Stimulated activated CD8-positive, alpha-beta memory T cell treated with anti-CD3 and anti-CD28 coated beads, Interleukin-15, amount 100 ng/mL, for 48 hours (primary cell): ENCODE results near the gene RPS27A.
"Not testable (repeated sequence)": the region's sequence is repeated elsewhere in the genome, so short reads cannot be mapped to it uniquely, and the experiment has no call there.

Source experiments
- DNase-seq, 2 donors: peaks; one replicate each; pipeline ENCODE4 v3.0.0-alpha.2; 2020; ENCODE audit warnings: low read depth in 2 of 2

RPS27A gene

GRCh38 chr2:55232084-55232862 is at the start of gene RPS27A, which contains the start of gene CLHC1:
Gene RPS27A (plus strand): TSS chr2:55232688. CDS start chr2:55232825, 137 bp downstream.
Gene CLHC1 (minus strand): TSS chr2:55232293. CDS start chr2:55222411, 9,882 bp downstream.
- DNase-seq, result peak; percentile 82 to 83

GRCh38 chr2:55186837-55187236 is 45.7 kb upstream of the RPS27A start:
- DNase-seq, result not testable (repeated sequence)

- DNase-seq, result not testable (repeated sequence)
Measured at GRCh38 chr2:55191888-55192287, 40.6 kb upstream of the RPS27A start.

GRCh38 chr2:55196526-55196925 is 36.0 kb upstream of the RPS27A start:
- no peak for DNase-seq

- no peak for DNase-seq
Measured at GRCh38 chr2:55200416-55200815, 32.1 kb upstream of the RPS27A start.

GRCh38 chr2:55204536-55204935 is 28.0 kb upstream of the RPS27A start:
- DNase-seq, result no peak

- DNase-seq, result no peak
Measured at GRCh38 chr2:55204950-55205349, 27.5 kb upstream of the RPS27A start.

GRCh38 chr2:55213822-55214221 is 18.7 kb upstream of the RPS27A start:
- DNase-seq, result no peak

- no peak for DNase-seq
Measured at GRCh38 chr2:55223958-55224760, 8.3 kb upstream of the RPS27A start.

GRCh38 chr2:55224761-55225261 is 7.7 kb upstream of the RPS27A start:
- DNase-seq, result no peak

- DNase-seq, result no peak
Measured at GRCh38 chr2:55225481-55226020, 6.9 kb upstream of the RPS27A start.

GRCh38 chr2:55227437-55228225 is 4.9 kb upstream of the RPS27A start:
- DNase-seq, result not testable (repeated sequence)

- DNase-seq, result no peak
Measured at GRCh38 chr2:55228226-55228563, 4.3 kb upstream of the RPS27A start.

GRCh38 chr2:55229221-55229620 is 3.3 kb upstream of the RPS27A start:
- DNase-seq, result no peak

- no peak for DNase-seq
Measured at GRCh38 chr2:55230551-55230950, 1.9 kb upstream of the RPS27A start.

- no peak for DNase-seq
Measured at GRCh38 chr2:55231546-55232083, 873 bp upstream of the RPS27A start.

- no peak for DNase-seq
Measured at GRCh38 chr2:55232863-55233657, 572 bp downstream of the RPS27A start.

- DNase-seq, result no peak
Measured at GRCh38 chr2:55233658-55233940, 1.1 kb downstream of the RPS27A start.

- DNase-seq, result no peak
Measured at GRCh38 chr2:55235724-55236538, 3.4 kb downstream of the RPS27A start.

- DNase-seq, result no peak
Measured at GRCh38 chr2:55236992-55237543, 4.6 kb downstream of the RPS27A start.
